ENCODE results near the gene MOB3A. TPM values are rescaled to one million over a fixed set of nuclear protein-coding genes. Genes with fewer than 3 reads are reported as not detected.

Gene MOB3A
- polyA plus RNA-seq, 1 of the 3 experiments (the other 2 are of a cell fraction): 24.1 TPM

GRCh38 chr19:2099937-2100718 is 4.0 kb upstream of the MOB3A start (continued):
- TF ChIP-seq ZBTB33 (IDR thresholded peaks at IDR 0.05; ENCODE audit: borderline replicate concordance, low read depth): no peak
- TF ChIP-seq FOXJ3 (CRISPR knock-in tag; IDR thresholded peaks at IDR 0.05): no peak
- no peak for TF ChIP-seq FOSL2 (IDR thresholded peaks at IDR 0.05; ENCODE audit: borderline replicate concordance, low read depth)
- TF ChIP-seq GABPA (IDR thresholded peaks at IDR 0.05; ENCODE audit: low read depth): no peak
- TF ChIP-seq RAD21 (IDR thresholded peaks at IDR 0.05; ENCODE audit: low read length): no peak

DNA sequence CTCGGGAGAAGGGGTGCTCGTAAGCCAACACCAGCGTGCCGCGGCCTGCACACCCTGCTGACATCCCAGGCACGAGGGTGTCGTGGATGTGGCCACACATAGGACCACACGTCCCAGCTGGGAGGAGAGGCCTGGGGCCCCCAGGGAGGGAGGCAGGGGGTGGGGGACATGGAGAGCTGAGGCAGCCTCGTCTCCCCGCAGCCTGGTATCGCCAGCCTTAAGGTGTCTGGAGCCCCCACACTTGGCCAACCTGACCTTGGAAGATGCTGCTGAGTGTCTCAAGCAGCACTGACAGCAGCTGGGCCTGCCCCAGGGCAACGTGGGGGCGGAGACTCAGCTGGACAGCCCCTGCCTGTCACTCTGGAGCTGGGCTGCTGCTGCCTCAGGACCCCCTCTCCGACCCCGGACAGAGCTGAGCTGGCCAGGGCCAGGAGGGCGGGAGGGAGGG is 3.0 kb upstream of the MOB3A start:
- Histone ChIP-seq H3K4me3 (ENCODE audit: low read depth in 2 of 2, low read length in 1 of 2) (no peak overlapping the region), H3K36me3 (replicated peaks in 1 of 2; ENCODE audit: control insufficient read depth in 1 of 2, insufficient read depth in 2 of 2, low read length in 1 of 2) (peaks cover 13 to 25% of the 10 kb centered on the region in 2 experiments), H3K9me3 (no peaks in the 10 kb centered on the region), H3K9ac (no peak overlapping the region), H3F3A (replicated peaks; ENCODE audit: insufficient read depth) (peaks cover 10% of the 10 kb centered on the region), H3K9me2 (no peaks in the 10 kb centered on the region), H3K79me2 (ENCODE audit: insufficient read depth) (peaks cover 30% of the 10 kb centered on the region), H3K27me3 (ENCODE audit: insufficient read depth) (no peaks in the 10 kb centered on the region), H4K20me1 (ENCODE audit: insufficient read depth) (peaks cover 22% of the 10 kb centered on the region), H2AFZ (ENCODE audit: low read depth) (no peak overlapping the region), H3K4me2 (no peak overlapping the region), H3K27ac (ENCODE audit: low read depth in 2 of 2, low read length in 1 of 2) (no peak overlapping the region), H3K4me1 (ENCODE audit: control insufficient read depth in 1 of 2, insufficient read depth in 2 of 2, low read depth in 1 of 2, low read length in 1 of 2) (peaks cover 3 to 17% of the 10 kb centered on the region in 2 experiments; a peak in 1 of 4 replicates)
- no peak for DNase-seq
- TF ChIP-seq, protein P1, sequence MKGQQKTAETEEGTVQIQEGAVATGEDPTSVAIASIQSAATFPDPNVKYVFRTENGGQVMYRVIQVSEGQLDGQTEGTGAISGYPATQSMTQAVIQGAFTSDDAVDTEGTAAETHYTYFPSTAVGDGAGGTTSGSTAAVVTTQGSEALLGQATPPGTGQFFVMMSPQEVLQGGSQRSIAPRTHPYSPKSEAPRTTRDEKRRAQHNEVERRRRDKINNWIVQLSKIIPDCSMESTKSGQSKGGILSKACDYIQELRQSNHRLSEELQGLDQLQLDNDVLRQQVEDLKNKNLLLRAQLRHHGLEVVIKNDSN (IDR thresholded peaks at IDR 0.05; ENCODE audit: borderline replicate concordance, low read depth): no peak
- TF ChIP-seq TCF12 (IDR thresholded peaks at IDR 0.05) (no peak), RAD21 (IDR thresholded peaks at IDR 0.05; ENCODE audit: low read length) (no peak), GATA2 (CRISPR knock-in tag; IDR thresholded peaks at IDR 0.05) (no peak), RXRA (IDR thresholded peaks at IDR 0.05; ENCODE audit: borderline replicate concordance, low read depth) (no peak), MXI1 (IDR thresholded peaks at IDR 0.05; ENCODE audit: low read depth, low read length) (no peak), NRF1 (IDR thresholded peaks at IDR 0.05; ENCODE audit: low read depth, low read length) (no peak), EZH2phosphoT487 (IDR thresholded peaks at IDR 0.05; ENCODE audit: borderline replicate concordance, low read depth) (no peak), MAX (IDR thresholded peaks at IDR 0.05; ENCODE audit: low read depth) (no peak), FOXJ3 (CRISPR knock-in tag; IDR thresholded peaks at IDR 0.05) (no peak), SIN3A (IDR thresholded peaks at IDR 0.05; ENCODE audit: borderline replicate concordance, low read depth, low read length) (no peak), YY1 (IDR thresholded peaks at IDR 0.05; ENCODE audit: low read depth) (no peak), POLR2AphosphoS5 (IDR thresholded peaks at IDR 0.05; ENCODE audit: low read depth, low read length) (no peak), ZBTB33 (IDR thresholded peaks at IDR 0.05; ENCODE audit: borderline replicate concordance, low read depth) (no peak)
- TF ChIP-seq, protein P2, sequence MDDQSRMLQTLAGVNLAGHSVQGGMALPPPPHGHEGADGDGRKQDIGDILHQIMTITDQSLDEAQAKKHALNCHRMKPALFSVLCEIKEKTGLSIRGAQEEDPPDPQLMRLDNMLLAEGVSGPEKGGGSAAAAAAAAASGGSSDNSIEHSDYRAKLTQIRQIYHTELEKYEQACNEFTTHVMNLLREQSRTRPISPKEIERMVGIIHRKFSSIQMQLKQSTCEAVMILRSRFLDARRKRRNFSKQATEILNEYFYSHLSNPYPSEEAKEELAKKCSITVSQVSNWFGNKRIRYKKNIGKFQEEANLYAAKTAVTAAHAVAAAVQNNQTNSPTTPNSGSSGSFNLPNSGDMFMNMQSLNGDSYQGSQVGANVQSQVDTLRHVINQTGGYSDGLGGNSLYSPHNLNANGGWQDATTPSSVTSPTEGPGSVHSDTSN (IDR thresholded peaks at IDR 0.05): no peak
- TF ChIP-seq, protein P3, sequence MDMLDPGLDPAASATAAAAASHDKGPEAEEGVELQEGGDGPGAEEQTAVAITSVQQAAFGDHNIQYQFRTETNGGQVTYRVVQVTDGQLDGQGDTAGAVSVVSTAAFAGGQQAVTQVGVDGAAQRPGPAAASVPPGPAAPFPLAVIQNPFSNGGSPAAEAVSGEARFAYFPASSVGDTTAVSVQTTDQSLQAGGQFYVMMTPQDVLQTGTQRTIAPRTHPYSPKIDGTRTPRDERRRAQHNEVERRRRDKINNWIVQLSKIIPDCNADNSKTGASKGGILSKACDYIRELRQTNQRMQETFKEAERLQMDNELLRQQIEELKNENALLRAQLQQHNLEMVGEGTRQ (IDR thresholded peaks at IDR 0.05; ENCODE audit: borderline replicate concordance, low read depth, low read length): no peak
- 100% methylated on average over 1 of the region's 16 CpGs for WGBS (ENCODE audit: low lambda C conversion rate)
- ChIA-PET CTCF (no interaction called here), POLR2A (no interaction called here)
